SK-N-MC (cell line): ENCODE results near the gene IGSF23.
"Not testable (repeated sequence)": the region's sequence is repeated elsewhere in the genome, so short reads cannot be mapped to it uniquely, and the experiment has no call there.

Experiments
- DNase-seq: peaks from one replicate; pipeline ENCODE4 v3.0.0-alpha.2; 2011; ENCODE audit warnings: low read depth, low spot score
- H3K27ac ChIP-seq: fragments of 200-600 bp; sonication (generic); 2 replicates; pipeline ENCODE4 v1.5.1; 2016; ENCODE audit warnings: mixed run types
- H3K36me3 ChIP-seq: fragments of 200-600 bp; sonication (generic); 2 replicates; pipeline ENCODE4 v1.6.1; 2017; ENCODE audit warnings: antibody characterized with exemption, low read length, mixed read lengths; ENCODE audit not compliant: insufficient read depth
- H3K4me3 ChIP-seq: fragments of 200-600 bp; sonication (generic); 2 replicates; pipeline ENCODE4 v1.5.1; 2016
- H3K9ac ChIP-seq: fragments of 200-600 bp; sonication (generic); 2 replicates; pipeline ENCODE4 v1.8.0; 2017; ENCODE audit warnings: mixed run types, mixed read lengths; ENCODE audit not compliant: insufficient read length
- H3K9me3 ChIP-seq: fragments of 200-600 bp; sonication (generic); 2 replicates; pipeline ENCODE4 v1.6.1; 2017; ENCODE audit warnings: low read depth, mild to moderate bottlenecking, antibody characterized with exemption, low read length, moderate library complexity, mixed read lengths
- EZH2 ChIP-seq: fragments of 200-600 bp; sonication (generic); IDR thresholded peaks from one replicate; pipeline ENCODE4 v1.6.1; 2017; ENCODE audit warnings: antibody characterized with exemption
- FOXP2 ChIP-seq: optimal IDR thresholded peaks from 2 replicates; pipeline ENCODE3; 2011; ENCODE audit warnings: mild to moderate bottlenecking, moderate library complexity; ENCODE audit not compliant: insufficient read depth; ENCODE audit errors: extremely low read length, control extremely low read depth
- POLR2AphosphoS5 ChIP-seq: IDR thresholded peaks from 2 replicates; pipeline ENCODE4 v1.6.1; 2012; ENCODE audit warnings: mild to moderate bottlenecking, low read depth, low read length, borderline replicate concordance

The IGSF23 gene

DNA sequence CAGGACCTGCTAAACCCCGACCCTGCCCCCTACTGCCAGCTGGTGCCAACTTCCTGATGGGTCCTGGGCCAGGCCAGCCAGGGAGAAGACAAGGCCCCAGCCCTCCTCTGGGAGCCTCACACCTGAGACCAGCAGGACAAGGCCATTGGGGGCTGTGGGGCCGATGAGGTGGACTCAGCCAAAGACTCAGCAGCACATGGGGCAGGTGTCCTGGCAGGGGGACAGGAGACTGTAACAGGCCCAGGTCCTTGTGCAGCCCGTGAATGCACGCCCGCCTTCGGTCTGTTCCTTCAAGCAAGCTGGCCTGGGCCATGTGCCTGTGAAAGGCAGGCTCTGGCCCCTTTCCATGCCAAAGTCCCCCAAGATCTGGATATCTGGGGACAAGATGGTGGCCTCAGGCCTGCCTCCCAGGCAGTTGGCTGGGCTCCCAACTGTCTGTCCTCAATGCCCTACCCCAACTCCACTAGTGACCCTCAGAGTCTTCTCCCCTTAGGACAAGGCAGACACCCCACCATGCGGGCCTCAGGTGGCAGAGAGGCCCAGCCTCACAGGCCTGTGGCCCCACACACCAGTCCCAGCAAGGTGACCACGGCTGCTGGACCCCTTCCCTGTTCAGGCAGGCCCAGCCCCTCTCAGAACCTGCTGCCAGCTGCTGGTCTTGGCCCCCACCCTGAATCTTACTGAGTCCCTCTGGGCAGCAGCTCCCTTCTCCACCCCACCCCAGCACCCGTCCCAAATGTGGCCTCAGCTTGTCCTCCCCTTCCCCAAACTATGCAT lies 70.3 kb downstream of the IGSF23 start:
- TF ChIP-seq EZH2 (no peak), POLR2AphosphoS5 (no peak), FOXP2 (no peak)
- Histone ChIP-seq H3K9ac (no peak overlapping the region), H3K4me3 (no peak overlapping the region), H3K36me3 (no peaks in the 10 kb centered on the region), H3K9me3 (no peaks in the 10 kb centered on the region), H3K27ac (no peak overlapping the region)
- DNase-seq = no peak

DNA sequence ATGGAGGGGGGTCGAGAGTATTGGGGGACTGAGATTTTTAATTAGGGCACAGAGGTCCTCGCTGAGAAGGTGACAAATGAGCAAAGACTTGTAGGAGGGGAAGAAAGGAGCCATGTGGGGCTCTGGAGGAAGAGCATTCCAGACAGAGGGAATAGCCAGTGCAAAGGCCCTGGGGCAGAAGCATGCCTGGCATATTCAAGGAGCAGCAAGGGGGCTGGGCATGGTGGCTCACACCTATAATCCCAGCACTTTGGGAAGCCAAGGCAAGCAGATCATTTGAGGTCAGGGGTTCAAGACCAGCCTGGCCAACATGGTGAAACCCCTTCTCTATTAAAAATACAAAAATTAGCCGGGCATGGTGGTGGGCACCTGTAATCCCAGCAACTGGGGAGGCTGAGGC lies 71.0 kb downstream of the IGSF23 start:
- not testable (repeated sequence) for H3K36me3 ChIP-seq, H3K4me3 ChIP-seq, H3K9ac ChIP-seq, H3K27ac ChIP-seq, DNase-seq, H3K9me3 ChIP-seq

DNA sequence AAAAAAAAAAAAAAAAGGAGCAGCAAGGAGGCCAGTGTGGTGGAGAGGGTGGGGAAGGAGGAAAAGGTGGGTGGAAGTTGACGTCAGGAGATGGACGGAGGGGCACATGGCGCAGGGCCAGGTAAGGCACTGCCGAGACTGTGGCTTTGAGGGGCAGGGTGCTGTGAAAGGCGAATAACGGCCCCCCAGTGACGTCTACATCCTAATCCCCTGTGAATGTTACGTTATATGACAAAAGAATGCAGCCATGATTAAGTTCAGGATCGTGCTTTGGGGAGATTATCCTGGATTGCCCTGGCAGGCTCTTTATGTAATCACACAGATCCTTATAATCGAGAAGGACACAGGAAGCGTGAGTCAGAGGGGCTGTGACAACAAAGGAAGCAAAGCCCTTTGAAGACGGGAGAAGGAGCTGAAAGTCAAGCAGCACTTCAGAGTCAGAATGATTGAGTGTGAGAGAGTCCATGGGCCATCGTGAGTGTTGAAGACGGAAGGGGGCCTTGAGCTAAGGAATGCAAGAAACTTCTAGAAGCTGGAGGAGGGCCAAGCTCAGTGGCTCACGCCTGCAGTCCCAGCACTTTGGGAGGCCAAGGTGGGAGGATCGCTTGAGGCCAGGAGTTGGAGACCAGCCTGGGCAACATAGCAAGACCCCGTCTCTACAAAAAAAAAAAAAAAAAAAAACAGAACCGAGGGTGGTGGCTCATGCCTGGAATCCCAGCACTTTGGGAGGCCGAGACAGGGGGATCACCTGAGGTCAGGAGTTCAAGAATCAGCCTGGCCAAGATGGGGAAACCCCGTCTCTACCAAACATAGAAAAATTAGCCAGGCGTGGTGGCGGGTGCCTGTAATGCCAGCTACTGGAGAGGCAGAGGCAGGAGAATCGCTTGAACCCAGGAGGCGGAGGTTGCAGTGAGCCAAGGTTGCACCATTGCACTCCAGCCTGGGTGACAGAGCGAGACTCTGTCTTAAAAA lies 71.8 kb downstream of the IGSF23 start:
- no peak for TF ChIP-seq FOXP2
- no peak for TF ChIP-seq EZH2
- no peak for TF ChIP-seq POLR2AphosphoS5
- Histone ChIP-seq H3K27ac (no peak overlapping the region), H3K36me3 (no peaks in the 10 kb centered on the region), H3K4me3 (no peak overlapping the region), H3K9me3 (no peaks in the 10 kb centered on the region), H3K9ac (no peak overlapping the region)
- DNase-seq = no peak

DNA sequence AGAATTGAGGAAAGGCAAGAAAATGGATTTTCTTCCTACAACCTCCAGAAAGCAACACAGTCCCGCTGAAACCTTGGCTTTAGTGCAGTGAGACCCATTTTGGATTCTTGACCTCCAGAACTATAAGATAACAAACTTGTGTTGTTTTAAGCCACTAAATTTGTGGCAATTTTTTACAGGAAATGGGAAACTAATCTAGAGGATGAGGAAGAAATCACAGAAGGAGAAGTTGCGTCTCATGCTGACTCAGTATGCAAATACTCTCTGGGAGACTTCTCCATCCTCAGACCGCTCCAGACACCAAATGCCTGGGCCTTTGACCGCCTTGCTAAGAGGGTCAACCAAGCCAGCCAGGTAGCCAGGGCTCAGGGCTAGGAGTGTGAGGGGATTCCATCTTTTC lies 72.5 kb downstream of the IGSF23 start:
- TF ChIP-seq POLR2AphosphoS5 (no peak), EZH2 (no peak), FOXP2 (no peak)
- Histone ChIP-seq H3K9ac (no peak overlapping the region), H3K27ac (no peak overlapping the region), H3K36me3 (no peaks in the 10 kb centered on the region), H3K9me3 (no peaks in the 10 kb centered on the region), H3K4me3 (no peak overlapping the region)
- DNase-seq = no peak
